Left kidney (tissue), 2 donors: ENCODE data around the gene CDC14A. TPM values are rescaled to one million over a fixed set of nuclear protein-coding genes. Genes with fewer than 3 reads are reported as not detected.
A peak's percentile ranks its signal among the peaks of the same experiment; 100 is the strongest.
"Not testable (repeated sequence)": the region's sequence is repeated elsewhere in the genome, so short reads cannot be mapped to it uniquely, and the experiment has no call there.

ENCODE experiments used
- DNase-seq: peaks from one replicate; pipeline ENCODE4 v3.0.0-alpha.2; 2013
- polyA plus RNA-seq: library from polyadenylated mRNA; unstranded; fragments of 120-200 nt; gene quantifications from one replicate; pipeline ENCODE4 v1.2.1, GENCODE V29; 2013; ENCODE audit not compliant: insufficient read length

The CDC14A gene
- polyA plus RNA-seq, 1 donor = 32.9 TPM

DNA sequence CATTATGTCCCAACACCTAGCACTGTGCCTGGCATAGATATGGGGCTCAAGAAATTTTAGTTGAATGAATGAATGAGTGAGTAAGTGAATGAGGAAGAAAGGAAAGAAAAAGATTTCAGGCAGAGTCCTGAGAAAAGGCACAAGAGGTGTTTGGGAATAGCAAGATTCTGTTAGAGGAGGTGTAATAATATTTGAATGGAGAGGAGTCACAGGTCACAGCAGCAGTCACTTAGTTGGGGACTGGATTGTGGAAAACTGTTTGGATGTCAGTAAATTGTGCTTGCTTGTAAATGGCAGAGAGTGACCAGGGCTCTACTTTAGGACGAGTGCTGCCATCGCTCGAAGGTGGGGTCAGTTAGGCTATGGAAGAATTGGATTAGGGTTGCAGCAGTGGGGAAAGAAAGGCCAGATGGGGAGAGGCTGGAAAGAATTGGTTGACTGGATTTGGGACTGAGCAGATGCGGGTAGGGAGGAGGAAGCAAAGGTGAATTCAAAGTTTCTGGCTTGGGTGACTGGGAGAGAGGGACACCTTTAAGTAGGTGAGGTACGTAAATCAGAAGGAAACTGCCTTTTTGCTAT, 9.3 kb downstream of the CDC14A start:
- no peak for DNase-seq

DNA sequence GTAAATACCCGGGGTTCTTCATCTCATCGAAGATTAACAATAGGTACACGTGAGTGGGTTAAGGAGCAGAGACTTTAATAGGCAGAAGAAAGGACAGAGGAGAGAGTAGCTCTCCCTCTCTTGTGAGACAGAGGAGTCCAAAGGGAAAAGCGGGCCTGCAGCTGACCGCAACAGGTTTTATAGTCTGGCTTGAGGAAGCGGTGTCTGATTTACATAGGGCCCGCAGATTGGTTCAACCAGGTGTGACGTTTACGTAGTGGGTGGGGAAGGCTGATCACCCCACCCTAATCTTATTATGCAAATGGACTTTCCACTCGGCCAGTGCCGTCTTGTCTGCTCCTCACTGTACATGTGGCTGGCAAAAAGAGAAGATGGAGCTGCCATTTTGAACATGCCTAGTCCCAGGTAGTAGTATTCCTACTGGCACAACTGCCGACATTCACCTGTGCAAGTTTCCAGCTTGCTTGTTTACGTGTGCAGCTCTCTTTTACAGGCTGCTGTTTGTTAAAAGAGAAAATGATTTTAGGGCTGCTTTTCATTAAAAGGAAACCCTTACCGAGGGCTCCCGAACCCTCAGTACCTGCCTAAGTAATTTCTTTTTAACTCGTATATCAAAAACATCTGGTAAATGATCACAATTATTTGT, 10.6 kb downstream of the CDC14A start:
- peak; percentile 35 for DNase-seq

DNA sequence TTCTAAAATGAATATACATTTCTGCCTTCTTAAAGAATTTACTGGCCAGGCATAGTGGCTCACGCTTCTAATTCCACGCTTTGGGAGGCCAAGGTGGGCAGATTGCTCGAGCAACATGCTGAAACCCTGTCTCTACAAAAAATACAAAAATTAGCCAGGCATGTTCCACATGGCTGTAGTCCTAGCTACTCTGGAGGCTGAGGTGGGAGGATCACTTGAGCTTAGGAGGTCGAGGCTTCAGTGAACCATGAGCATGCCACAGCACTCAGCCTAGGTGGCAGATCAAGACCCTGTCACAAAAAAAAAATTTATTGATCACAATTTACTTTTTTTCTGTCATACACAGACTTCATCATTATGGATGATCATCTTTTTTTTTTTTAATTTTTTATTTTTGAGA, 11.5 kb downstream of the CDC14A start:
- DNase-seq = no peak

DNA sequence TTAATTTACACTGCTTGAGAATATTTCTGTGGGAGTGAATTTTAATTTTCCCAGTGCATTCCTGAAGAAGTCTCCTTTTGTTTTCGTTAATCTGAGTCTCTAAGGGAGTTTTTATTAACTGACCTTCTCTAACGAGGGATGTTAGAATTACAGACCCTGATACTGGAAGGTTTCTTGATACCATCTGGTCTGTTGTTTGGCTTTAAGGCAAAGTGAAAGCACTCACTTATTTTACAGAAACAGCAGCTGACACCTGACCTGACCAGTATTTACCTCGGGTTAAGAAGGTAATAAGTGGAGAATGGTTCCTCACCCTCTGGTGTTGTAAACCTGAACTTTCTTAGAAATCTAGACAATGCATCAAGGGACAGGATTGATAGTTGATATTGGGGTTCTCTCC, 12.4 kb downstream of the CDC14A start:
- peak; percentile 22 for DNase-seq

DNA sequence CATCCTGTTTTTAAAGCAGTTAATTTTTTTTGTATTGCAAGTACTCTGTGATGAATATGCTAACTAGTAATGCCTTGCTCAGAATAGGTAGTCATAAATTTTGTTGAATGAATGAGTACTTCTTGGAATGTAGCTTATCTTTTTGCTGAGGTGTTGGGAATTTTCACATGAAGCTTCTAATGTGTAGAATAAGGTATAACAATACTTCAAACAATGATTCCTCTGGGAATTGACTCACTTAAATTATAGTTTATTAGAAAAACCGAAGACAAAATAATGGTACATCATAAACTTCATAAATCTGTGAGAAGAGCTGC, 13.9 kb downstream of the CDC14A start:
- no peak for DNase-seq

DNA sequence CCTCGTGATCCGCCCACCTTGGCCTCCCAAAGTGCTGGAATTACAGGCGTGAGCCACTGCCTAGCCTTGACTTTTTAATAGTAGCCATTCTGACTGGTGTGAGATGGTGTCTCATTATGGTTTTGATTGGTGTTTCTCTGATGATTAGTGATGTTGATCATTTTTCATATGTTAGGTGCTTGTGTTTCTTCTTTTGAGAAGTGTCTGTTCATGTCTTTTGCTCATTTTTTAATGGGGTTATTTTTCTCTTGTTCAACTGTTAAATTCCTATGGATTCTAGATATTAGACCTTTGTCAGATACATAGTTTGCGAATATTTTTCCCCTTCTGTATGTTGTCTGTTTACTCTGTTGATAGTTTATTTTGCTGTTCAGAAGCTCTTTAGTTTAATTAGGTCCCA, 17.0 kb downstream of the CDC14A start:
- DNase-seq = not testable (repeated sequence)

DNA sequence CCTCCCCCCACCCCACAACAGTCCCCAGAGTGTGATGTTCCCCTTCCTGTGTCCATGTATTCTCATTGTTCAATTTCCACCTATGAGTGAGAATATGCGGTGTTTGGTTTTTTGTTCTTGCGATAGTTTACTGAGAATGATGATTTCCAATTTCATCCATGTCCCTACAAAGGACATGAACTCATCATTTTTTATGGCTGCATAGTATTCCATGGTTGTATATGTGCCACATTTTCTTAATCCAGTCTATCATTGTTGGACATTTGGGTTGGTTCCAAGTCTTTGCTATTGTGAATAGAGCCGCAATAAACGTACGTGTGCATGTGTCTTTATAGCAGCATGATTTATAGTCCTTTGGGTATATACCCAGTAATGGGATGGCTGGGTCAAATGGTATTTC, 21.6 kb downstream of the CDC14A start:
- DNase-seq = not testable (repeated sequence)

DNA sequence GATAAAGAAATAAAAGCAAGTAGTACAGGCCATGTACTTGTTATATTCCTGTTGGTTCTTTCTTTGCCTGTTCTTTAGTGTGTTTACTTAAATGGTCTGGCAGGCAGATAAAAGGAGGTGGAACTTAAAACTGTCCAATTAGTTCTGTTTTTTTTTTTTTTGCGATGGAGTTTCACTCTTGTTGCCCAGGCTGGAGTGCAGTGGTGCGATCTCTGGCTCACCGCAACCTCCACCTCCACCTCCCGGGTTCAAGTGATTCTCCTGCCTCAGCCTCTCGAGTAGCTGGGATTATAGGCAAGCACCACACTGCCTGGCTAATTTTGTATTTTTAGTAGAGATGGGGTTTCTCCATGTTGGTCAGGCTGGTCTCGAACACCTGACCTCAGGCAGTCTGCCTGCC, 24.6 kb downstream of the CDC14A start:
- not testable (repeated sequence) for DNase-seq

DNA sequence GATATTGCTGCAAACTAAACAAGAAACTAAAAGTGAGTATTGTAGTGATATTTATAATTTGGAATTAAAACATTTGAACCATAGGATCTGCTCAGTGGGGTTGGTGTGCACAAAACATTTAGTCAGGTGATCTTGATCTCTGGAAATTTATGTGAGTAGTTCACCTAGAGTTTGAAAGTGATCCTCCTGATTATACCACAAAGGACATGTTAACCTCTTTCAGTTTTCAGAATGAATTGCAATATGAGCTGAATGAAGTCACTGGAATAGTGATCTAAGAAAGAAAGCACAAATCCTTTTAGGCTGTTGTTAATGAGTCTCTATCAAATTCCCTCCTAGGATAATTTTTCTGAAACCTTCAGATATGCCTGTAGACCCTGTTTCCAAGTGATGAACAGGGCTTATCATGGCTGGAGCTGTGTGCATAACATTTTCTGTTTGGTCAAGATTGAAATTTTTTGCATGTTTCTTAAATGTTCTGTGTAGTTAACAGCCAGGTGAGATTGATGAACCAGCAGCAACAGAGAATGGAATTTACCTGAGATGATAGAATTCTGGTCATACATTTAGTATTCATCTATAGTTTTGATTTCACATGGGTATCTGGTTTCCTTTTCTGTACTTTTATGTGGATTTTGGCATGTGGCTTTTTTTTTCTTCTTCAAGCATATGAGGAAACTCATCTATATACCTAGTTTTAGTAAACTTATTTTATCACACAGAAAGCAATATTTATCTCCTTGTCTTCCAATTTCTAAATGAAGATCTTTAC, 25.5 kb downstream of the CDC14A start:
- no peak for DNase-seq

DNA sequence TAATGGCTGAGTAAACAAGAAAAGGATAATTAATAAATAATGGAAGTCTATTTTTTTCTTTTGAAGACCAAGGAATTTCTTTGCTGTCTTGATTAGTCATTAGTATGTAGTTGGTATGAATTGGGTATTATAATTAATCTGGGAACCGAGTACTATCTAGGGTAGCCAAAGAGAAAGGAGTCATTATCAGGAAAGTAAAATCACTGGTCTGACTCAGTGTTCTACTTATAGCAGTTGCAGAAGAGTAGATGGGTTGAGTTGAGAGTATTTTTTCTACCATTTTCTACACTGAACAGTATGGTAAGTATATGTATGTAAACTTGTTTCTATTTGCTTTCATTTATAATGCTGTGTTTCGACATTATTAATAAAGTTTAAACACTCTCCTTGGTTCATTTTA, 26.6 kb downstream of the CDC14A start:
- no peak for DNase-seq

DNA sequence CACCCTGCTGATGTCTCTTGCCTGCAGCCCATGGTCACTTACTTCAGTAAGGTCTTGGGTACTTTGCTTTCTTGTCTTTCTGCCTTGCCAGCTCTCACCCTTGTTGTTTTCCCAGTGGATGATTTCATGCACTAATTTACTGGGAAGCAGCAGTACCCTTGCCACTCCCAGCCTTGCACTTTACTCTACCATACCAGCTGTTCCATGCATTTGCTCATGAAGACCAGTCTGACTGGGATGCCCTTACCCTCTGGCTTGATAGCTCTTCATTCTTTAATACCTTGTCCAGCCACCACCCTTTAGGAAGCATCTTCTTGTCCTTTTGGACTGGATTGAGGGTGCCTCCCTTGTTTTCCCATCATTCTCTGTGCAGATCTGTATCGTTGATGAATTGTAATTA, 28.3 kb downstream of the CDC14A start:
- no peak for DNase-seq

DNA sequence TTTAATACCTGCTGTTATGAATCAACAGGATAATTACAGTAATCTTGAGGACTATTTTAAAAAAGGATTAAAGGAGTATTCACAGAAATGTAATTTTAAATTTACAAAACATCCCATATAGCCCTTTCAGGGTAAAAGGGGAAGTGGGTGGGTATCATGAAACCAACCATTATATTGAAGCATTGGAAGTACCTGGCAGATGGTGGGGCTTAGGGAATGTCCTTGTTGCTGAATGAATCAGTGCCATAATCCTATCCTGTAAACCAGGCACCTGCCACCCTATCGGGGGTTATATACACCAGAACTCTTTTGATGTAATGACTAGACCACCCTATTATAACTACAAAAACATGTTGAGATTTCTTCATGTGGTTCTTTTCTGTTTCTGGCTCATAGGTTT, 30.4 kb downstream of the CDC14A start:
- no peak for DNase-seq

DNA sequence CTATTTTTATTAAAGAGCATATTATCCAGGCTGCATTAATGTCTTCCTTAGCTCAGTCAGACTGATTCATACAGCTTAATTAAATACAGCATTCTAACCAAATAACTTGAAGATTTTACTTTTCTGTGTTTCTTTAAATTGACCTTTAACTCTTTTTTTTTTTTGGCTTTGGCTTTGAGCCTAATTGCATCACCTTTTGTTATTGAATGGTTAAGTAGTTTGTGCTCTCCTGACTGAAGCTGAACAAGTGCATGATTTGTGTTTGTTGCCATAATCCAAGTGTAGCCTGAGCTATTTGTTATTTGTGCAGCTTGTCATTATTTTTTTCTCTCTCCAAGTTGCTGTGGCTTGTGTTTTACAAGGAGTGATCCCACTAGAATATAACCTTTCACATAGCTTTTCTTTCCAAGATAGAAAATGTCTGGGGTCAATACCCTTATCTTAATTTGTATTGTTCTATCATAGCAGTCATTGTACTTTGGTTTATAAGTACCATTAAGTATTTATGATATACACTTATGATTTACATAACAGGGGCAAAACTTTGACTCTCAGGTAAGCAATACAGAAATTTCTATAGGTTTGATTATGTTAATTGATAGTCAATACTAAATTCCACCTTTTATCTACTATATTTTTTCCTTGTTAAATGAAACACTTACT, 31.6 kb downstream of the CDC14A start:
- no peak for DNase-seq

DNA sequence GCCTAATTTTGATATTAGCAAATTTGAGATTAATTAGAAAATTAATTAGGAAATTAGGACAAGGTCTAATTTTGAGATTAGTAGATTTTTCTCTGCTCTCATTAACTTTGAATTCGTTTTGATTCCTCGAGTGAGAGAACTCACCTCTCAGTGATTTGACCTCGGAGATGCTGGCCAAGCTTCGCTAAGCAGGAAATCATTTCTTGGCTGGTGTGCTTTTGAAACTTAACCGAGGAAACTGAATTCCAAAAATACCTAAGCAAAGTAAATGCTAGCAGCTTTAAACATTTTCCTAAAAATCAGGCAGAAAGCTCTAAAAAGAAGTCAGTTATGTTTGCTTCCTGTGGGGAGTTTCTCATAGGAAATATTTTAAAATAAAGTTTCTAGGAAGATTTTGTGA, 34.9 kb downstream of the CDC14A start:
- peak; percentile 55 for DNase-seq

DNA sequence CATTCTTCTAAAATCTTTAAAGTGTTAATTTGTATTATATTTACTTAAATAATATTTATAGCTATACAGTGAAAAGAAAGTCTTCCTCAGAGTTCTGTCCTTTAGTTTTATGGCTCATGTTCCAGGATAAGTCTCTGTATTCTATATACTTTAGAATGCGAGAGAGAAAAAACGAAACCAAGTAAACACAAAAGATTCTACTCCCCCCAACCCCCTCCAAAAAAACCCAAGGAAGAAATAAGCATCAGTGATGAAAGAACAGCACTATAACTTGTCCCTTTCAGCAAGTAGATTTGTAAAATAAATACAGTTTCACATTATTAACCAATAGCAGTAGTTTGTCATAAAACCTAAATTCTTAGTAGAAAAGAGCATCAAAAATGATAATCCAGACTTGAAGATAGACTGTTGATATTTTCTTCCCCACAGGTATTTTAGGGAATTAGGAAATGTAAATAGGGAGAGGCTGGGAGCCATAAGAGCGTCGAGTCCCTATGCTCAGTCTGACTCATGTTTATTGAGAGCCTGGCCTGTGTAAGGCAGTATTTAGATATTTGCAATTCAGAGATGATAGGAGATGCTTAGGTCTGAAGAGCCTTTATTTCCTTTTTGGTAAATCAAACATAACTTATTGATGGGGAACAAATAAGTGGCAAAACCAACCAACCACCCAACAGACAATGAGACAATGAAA, 35.5 kb downstream of the CDC14A start:
- peak; percentile 24 for DNase-seq

DNA sequence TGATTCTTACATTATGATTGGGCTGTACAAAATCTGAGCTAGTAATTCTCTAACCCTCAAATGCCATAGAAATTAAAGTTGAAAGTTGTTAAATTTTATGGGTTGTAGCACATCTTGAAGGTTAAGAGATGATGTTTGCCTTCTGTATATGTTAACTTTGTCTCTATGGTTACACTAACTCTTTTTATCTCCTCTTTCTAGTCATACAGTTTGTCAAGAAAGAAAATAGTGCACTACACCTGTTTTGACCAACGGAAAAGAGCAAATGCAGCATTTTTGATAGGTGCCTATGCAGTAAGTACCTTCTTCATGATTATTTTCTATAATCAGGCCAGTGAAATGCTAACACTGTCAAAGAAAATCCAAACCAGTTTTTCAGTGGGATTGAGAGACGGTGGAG, 38.2 kb downstream of the CDC14A start:
- DNase-seq = no peak

DNA sequence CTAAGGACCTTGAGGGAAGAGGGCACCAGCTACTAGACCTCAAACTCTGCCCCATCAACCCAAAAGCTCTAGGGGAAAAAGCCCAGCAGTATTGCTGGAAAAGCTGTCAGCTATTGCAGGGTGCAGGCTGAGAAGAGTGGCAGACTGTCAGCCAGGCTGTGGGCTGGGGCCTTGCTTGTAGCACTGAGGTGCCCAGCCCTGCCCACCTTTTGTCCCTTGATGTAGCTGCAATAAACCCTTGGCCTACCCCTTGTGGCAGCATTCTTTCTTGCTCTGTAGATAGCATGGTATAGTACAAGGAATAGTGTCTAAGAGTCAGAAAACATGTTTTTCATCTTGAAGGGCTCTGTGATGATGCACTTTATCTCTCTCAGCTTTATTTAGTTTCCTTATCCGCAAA, 39.4 kb downstream of the CDC14A start:
- no peak for DNase-seq

DNA sequence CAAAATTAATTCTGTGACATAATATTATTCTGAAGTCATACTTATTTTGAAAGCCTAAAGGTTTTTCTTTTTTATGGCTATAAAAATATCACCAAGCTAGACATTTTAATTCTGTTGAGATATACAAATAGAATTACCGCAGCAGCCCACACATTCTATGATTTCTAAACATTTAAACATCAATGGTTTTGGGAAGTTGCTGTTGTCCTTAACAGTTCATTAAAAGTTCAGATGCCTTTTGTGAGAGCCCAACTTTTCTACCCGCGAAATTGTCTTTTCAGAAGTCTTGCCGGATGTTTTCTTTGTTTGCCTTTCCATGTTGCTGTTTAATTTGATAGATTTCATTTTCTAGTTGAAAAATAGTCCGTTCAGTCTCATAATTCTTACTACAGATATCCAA, 40.5 kb downstream of the CDC14A start:
- peak; percentile 34 for DNase-seq

DNA sequence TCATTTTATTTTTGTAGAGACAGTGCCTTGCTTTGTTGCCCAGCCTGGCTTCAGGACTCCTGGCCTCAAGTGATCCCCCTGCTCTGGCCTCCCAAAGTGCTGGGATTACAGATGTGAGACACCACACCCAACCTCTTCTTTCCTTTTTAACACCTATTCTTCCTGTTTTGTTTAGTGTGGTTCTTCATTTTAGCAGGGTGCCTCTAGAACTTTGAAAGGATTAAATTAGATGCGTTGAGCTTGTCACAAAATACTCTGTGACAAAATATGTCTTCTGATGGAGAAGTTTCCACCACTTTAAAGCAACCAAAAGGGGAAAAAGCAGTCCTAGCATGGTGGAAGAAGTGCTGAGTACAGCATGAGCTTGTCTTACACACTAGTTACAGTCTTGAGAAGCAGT, 42.0 kb downstream of the CDC14A start:
- DNase-seq = no peak

DNA sequence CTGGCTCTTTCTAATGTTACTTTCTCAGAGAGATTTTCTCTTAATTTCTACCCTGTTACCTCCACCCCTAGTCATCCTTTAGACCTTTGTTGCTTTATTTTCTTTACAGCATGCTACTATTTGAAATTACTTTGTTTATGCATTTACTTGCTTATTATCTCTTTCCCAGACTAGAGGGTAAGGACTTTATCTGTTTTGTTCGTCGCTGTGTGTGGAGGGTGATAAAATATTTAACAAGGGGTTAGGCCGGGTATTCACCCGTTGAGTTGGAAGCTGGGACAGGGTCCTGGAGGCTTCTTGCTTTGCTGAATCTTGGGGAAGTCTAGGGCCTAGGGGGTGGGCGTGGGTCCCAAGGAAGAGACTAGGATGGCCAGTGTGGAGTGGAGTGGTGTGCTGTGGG, 43.6 kb downstream of the CDC14A start:
- DNase-seq = no peak

DNA sequence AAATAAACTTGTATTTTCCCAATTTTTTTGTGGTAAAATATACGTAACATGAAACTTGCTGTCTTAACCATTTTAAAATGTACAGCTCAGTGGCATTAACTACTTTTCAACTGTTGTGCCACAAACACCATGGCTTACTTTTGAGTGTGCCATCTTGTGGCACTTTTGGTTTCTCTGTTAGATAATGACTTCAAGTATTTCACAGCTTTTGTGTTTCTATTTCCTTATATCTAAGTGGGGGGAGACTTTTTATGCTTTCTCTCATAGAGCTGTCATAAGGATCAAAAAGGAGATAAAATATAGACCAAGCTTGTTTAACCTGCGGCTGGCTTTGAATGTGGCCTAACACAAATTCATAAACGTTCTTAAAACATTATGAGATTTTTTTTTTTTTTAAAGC, 44.3 kb downstream of the CDC14A start:
- no peak for DNase-seq

DNA sequence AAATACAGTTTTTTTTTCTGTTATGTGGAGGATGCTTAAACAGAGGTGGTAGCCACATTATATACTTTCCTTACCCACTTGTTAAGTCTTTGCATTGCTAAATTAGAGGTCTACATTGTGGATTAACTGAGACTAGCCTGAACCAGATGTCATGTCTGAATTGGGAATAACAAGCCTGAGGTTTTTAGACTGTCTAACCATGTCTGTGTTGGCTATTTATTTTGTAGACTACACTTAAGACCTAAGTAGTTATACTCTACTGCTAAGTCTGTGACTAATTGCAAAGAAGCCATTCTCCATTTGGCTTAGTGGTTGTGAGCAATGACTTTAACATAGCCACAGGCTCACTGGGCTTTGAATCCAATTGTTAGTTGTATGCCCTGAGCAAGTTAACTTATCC, 45.4 kb downstream of the CDC14A start:
- no peak for DNase-seq

DNA sequence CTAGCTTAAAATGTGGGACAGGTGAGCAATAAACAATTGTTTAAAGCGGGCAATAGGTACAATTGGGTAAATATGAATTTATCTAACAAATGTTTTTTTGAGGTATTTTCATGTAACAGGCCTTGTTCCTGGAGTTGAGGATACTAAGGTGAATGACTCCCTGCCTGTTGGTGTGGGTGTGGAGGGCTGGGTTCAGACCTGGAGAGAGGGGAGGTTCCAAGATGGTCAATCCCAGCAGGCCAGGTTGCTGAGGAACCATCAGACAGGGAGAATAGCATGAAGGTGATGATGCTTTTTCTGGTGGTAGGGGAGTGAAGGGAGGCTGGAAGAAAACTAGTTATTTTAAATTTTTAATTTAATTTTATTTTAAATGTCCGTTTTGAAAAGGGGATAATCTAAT, 46.3 kb downstream of the CDC14A start:
- no peak for DNase-seq
